Umbilical cord (tissue), 2 donors: Measurements from ENCODE around the gene SKIC2. TPM values are rescaled to one million over a fixed set of nuclear protein-coding genes. Genes with fewer than 3 reads are reported as not detected.
"Not testable (repeated sequence)": the region's sequence is repeated elsewhere in the genome, so short reads cannot be mapped to it uniquely, and the experiment has no call there.

Experiments used
- DNase-seq: peaks from one replicate; pipeline ENCODE4 v3.0.0-alpha.2; 2015; ENCODE audit warnings: low spot score
- total RNA-seq: library from RNA; depleted of rRNA; stranded (reverse); fragments of >200 nt; gene quantifications from one replicate; pipeline ENCODE4 v1.2.3, GENCODE V29; 2014; ENCODE audit warnings: low replicate concordance; ENCODE audit not compliant: insufficient read depth

SKIC2 gene
- total RNA-seq, 1 donor from 2014 or later: 34.7 TPM

- DNase-seq: not testable (repeated sequence)
These were observed 44.3 kb downstream of the SKIC2 start for GRCh38 chr6:32003301-32003700.

- not testable (repeated sequence) for DNase-seq
These were observed 45.4 kb downstream of the SKIC2 start for GRCh38 chr6:32004393-32004792.

GRCh38 chr6:32004864-32005537 is 46.0 kb downstream of the SKIC2 start:
- DNase-seq: not testable (repeated sequence)

GRCh38 chr6:32005538-32005880 is 46.5 kb downstream of the SKIC2 start:
- not testable (repeated sequence) for DNase-seq

GRCh38 chr6:32005991-32006529 is 47.1 kb downstream of the SKIC2 start:
- not testable (repeated sequence) for DNase-seq

- DNase-seq: not testable (repeated sequence)
These were observed 48.1 kb downstream of the SKIC2 start for GRCh38 chr6:32007086-32007485.

- DNase-seq: not testable (repeated sequence)
These were observed 49.1 kb downstream of the SKIC2 start for GRCh38 chr6:32008037-32008436.

- DNase-seq: peak; percentile 43
These were observed 49.6 kb downstream of the SKIC2 start for GRCh38 chr6:32008616-32009015.

GRCh38 chr6:32009537-32009936 is 50.6 kb downstream of the SKIC2 start:
- not testable (repeated sequence) for DNase-seq

- not testable (repeated sequence) for DNase-seq
These were observed 52.0 kb downstream of the SKIC2 start for GRCh38 chr6:32010856-32011530.

GRCh38 chr6:32012941-32013617 is 54.1 kb downstream of the SKIC2 start:
- not testable (repeated sequence) for DNase-seq

GRCh38 chr6:32013738-32014137 is 54.8 kb downstream of the SKIC2 start:
- not testable (repeated sequence) for DNase-seq

- not testable (repeated sequence) for DNase-seq
These were observed 55.6 kb downstream of the SKIC2 start, which contains the start of gene C4B for GRCh38 chr6:32014547-32014946. C4B (plus strand) TSS chr6:32014795; CDS start chr6:32014846, 51 bp downstream.

Other genes with a start within 250 kb of the SKIC2 start
- gene LY6G6D, start 243.8 kb upstream of the SKIC2 start, total RNA-seq: not detected
- gene LY6G6C, start 237.4 kb upstream of the SKIC2 start, total RNA-seq: 3.1 TPM
- 3.1 TPM for gene MPIG6B, start 235.8 kb upstream of the SKIC2 start, total RNA-seq
- gene DDAH2, start 229.9 kb upstream of the SKIC2 start, total RNA-seq: 87.4 TPM
- gene CLIC1, start 222.6 kb upstream of the SKIC2 start, total RNA-seq: 203 TPM
- gene MSH5, start 219.2 kb upstream of the SKIC2 start, total RNA-seq: 8.2 TPM
- not detected for gene SAPCD1, start 196.5 kb upstream of the SKIC2 start, total RNA-seq
- not detected for gene VWA7, start 181.8 kb upstream of the SKIC2 start, total RNA-seq
- gene VARS1, start 163.4 kb upstream of the SKIC2 start, total RNA-seq: 18.8 TPM
- gene LSM2, start 152.2 kb upstream of the SKIC2 start, total RNA-seq: 28.9 TPM
- 1.4 TPM for gene HSPA1L, start 143.9 kb upstream of the SKIC2 start, total RNA-seq
- 84.7 TPM for gene HSPA1A, start 143.6 kb upstream of the SKIC2 start, total RNA-seq
- 37.3 TPM for gene HSPA1B, start 131.4 kb upstream of the SKIC2 start, total RNA-seq
- 47.9 TPM for gene NEU1, start 96.4 kb upstream of the SKIC2 start, total RNA-seq
- gene SLC44A4, start 80.2 kb upstream of the SKIC2 start, total RNA-seq: 0.96 TPM
- 33.9 TPM for gene EHMT2, start 61.5 kb upstream of the SKIC2 start, total RNA-seq
- gene ZBTB12, start 57.1 kb upstream of the SKIC2 start, total RNA-seq: 1.9 TPM
- 27.0 TPM for gene C2, start 31.5 kb upstream of the SKIC2 start, total RNA-seq
- gene CFB, start 13.1 kb upstream of the SKIC2 start, total RNA-seq: 34.7 TPM
- gene NELFE, start 204 bp upstream of the SKIC2 start, total RNA-seq: 54.9 TPM
- gene DXO, start 13.0 kb downstream of the SKIC2 start, total RNA-seq: 13.2 TPM
- gene C4A, start 22.9 kb downstream of the SKIC2 start, total RNA-seq: 26.2 TPM
- 32.3 TPM for gene C4B, start 55.6 kb downstream of the SKIC2 start, total RNA-seq
- not detected for gene CYP21A2, start 79.2 kb downstream of the SKIC2 start, total RNA-seq
- gene TNXB, start 150.2 kb downstream of the SKIC2 start, total RNA-seq: 24.1 TPM
- gene ATF6B, start 169.1 kb downstream of the SKIC2 start, total RNA-seq: 14.4 TPM
- 1.2 TPM for gene FKBPL, start 171.1 kb downstream of the SKIC2 start, total RNA-seq
- 1.2 TPM for gene PRRT1, start 192.8 kb downstream of the SKIC2 start, total RNA-seq
- 9.6 TPM for gene PPT2, start 195.0 kb downstream of the SKIC2 start, total RNA-seq
- 1.9 TPM for gene EGFL8, start 205.4 kb downstream of the SKIC2 start, total RNA-seq
- gene AGPAT1, start 216.9 kb downstream of the SKIC2 start, total RNA-seq: 11.1 TPM
- gene RNF5, start 219.2 kb downstream of the SKIC2 start, total RNA-seq: 29.4 TPM
- 2.9 TPM for gene AGER, start 225.1 kb downstream of the SKIC2 start, total RNA-seq
- gene PBX2, start 231.0 kb downstream of the SKIC2 start, total RNA-seq: 42.6 TPM
- 1.2 TPM for gene GPSM3, start 233.5 kb downstream of the SKIC2 start, total RNA-seq